ENCODE data around the gene NKX2-1.

GRCh38 chr14:36507847-36508417 is 12.1 kb downstream of the NKX2-1 start:
- TF ChIP-seq EZH2 (IDR thresholded peaks at IDR 0.05; ENCODE audit: borderline replicate concordance, insufficient read depth, low read length, poor library complexity, severe bottlenecking) (no peak), CTCF (IDR thresholded peaks at IDR 0.05; ENCODE audit: poor library complexity, severe bottlenecking) (no peak), REST (IDR thresholded peaks at IDR 0.05; ENCODE audit: borderline replicate concordance) (no peak), MXI1 (conservative IDR thresholded peaks at IDR 0.05; ENCODE audit: poor library complexity, severe bottlenecking) (no peak), POLR2AphosphoS5 (IDR thresholded peaks at IDR 0.05) (peak; percentile 62), TAF1 (IDR thresholded peaks at IDR 0.05; ENCODE audit: low read depth) (no peak)
